Smooth muscle cell (in vitro differentiated cells): ENCODE data around the gene TPH2. TPM values are rescaled to one million over a fixed set of nuclear protein-coding genes. Genes with fewer than 3 reads are reported as not detected.

Experiments used
- DNase-seq: peaks from one replicate; lab custom pipeline; 2025; ENCODE audit not compliant: unreplicated experiment; lab: John Stamatoyannopoulos, UW
- H2AFZ ChIP-seq: fragments of 200-600 bp; sonication (generic); 2 replicates; pipeline ENCODE4 v1.6.0; 2016; ENCODE audit warnings: antibody characterized with exemption, low read depth, mild to moderate bottlenecking
- H3F3A ChIP-seq: fragments of 200-600 bp; sonication (generic); 2 replicates; pipeline ENCODE4 v1.6.0; 2017; ENCODE audit warnings: antibody characterized with exemption, low read depth
- H3K27ac ChIP-seq: fragments of 200-600 bp; sonication (generic); 2 replicates; pipeline ENCODE4 v1.5.1; 2016; ENCODE audit warnings: low read depth, mild to moderate bottlenecking
- H3K27me3 ChIP-seq: fragments of 200-600 bp; sonication (generic); 2 replicates; pipeline ENCODE4 v1.6.1; 2016; ENCODE audit warnings: low read depth, mild to moderate bottlenecking
- H3K36me3 ChIP-seq: fragments of 200-600 bp; sonication (generic); 2 replicates; pipeline ENCODE4 v1.5.1; 2016; ENCODE audit warnings: low read depth
- H3K4me1 ChIP-seq: fragments of 200-600 bp; sonication (generic); 2 replicates; pipeline ENCODE4 v1.5.1; 2016; ENCODE audit warnings: low read depth
- H3K4me2 ChIP-seq: fragments of 200-600 bp; sonication (generic); 2 replicates; pipeline ENCODE4 v1.6.0; 2016; ENCODE audit warnings: mild to moderate bottlenecking
- H3K4me3 ChIP-seq: fragments of 200-600 bp; sonication (generic); 2 replicates; pipeline ENCODE4 v1.5.1; 2016; ENCODE audit warnings: mild to moderate bottlenecking
- H3K79me2 ChIP-seq: fragments of 200-600 bp; sonication (generic); 2 replicates; pipeline ENCODE4 v1.6.0; 2016; ENCODE audit warnings: low read depth, mild to moderate bottlenecking
- H3K9ac ChIP-seq: fragments of 200-600 bp; sonication (generic); 2 replicates; pipeline ENCODE4 v1.6.0; 2016; ENCODE audit warnings: low read depth
- H3K9me3 ChIP-seq: fragments of 200-600 bp; sonication (generic); replicated peaks from 2 replicates; pipeline ENCODE4 v1.5.1; 2016; ENCODE audit warnings: low read depth
- H4K20me1 ChIP-seq: fragments of 200-600 bp; sonication (generic); 2 replicates; pipeline ENCODE4 v1.6.0; 2016; ENCODE audit warnings: low read depth
- CTCF ChIP-seq: fragments of 200-600 bp; sonication (generic); IDR thresholded peaks from 2 replicates; pipeline ENCODE4 v1.5.1; 2017; ENCODE audit warnings: borderline replicate concordance, mild to moderate bottlenecking, antibody characterized with exemption; ENCODE audit not compliant: insufficient read depth, poor library complexity, severe bottlenecking
- WGBS: methylation state at CpG from one replicate; pipeline ENCODE4 v1.1.7; 2016; ENCODE audit warnings: low lambda C conversion rate; 5-methylcytosine and 5-hydroxymethylcytosine counted together
- polyA plus RNA-seq: library from polyadenylated mRNA; unstranded; fragments of >200 nt; fragmentation: Nextera tagmentation; extraction: Ambion mirVana; gene quantifications from 2 replicates; pipeline ENCODE4 v1.2.1, GENCODE V29; 2016
- total RNA-seq: library from RNA; depleted of rRNA; stranded (reverse); fragments of >200 nt; gene quantifications from 2 replicates; pipeline ENCODE4 v1.2.3, GENCODE V29; 2014

TPH2 gene
- total and polyA plus RNA-seq, 2 experiments from 2014 or later, result not detected

DNA sequence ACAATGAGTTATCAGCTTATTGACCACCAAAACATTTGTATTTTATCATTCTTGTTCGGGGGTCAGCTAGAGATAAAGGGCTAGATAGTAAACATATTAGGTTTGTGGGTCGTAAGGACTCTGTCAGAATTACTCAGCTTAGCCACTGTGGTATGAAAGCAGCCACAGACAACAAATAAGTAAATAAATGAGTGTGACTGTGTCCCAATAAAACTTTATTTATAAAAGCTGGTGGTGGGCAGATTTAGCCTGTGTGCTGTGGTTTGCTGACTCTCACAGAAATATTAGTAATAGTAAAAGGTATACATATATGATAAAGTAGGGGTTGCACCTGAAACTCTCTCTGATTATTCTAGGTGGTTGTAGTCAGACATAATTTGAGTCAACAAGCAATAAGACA lies 56.1 kb downstream of the TPH2 start:
- H3K4me1 ChIP-seq, result no peaks in the 10 kb centered on the region
- H3K36me3 ChIP-seq, result no peaks in the 10 kb centered on the region
- H2AFZ ChIP-seq, result no peak overlapping the region
- no peaks in the 10 kb centered on the region for H3K9me3 ChIP-seq
- no peak for DNase-seq
- TF ChIP-seq CTCF, result no peak
- no peak overlapping the region for H3K9ac ChIP-seq
- H3K27me3 ChIP-seq, result no peaks in the 10 kb centered on the region
- no peaks in the 10 kb centered on the region for H4K20me1 ChIP-seq
- H3K79me2 ChIP-seq, result no peaks in the 10 kb centered on the region
- H3K27ac ChIP-seq, result no peak overlapping the region
- H3K4me3 ChIP-seq, result no peak overlapping the region
- WGBS, result 78% methylated on average over 2 of the region's 2 CpGs
- H3F3A ChIP-seq, result no peaks in the 10 kb centered on the region
- no peak overlapping the region for H3K4me2 ChIP-seq

DNA sequence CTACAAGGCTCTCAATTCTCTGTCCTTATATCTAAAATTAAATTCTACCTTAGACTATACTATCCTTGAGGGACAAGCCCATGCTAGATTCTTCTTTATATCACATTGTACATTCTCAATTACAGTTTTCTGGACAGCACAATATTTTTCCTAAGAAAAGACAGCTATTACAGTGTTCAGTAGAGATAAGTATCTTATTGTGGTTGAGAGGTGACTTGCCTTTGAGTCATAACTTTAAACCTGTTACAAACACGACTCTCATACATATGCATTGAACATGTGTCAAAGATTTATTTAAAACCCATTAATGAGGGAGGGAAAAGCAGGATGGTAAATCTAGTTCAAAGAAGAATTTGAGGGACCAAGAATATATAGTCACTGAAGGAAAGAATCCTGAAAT lies 61.1 kb downstream of the TPH2 start:
- peaks cover 11% of the 10 kb centered on the region for H3K27me3 ChIP-seq
- WGBS, result 69% methylated on average over 1 of the region's 1 CpG
- no peak overlapping the region for H3K4me3 ChIP-seq
- no peaks in the 10 kb centered on the region for H3K9me3 ChIP-seq
- H2AFZ ChIP-seq, result no peak overlapping the region
- no peak for DNase-seq
- no peaks in the 10 kb centered on the region for H3K4me1 ChIP-seq
- no peak for TF ChIP-seq CTCF
- no peak overlapping the region for H3K27ac ChIP-seq
- no peak overlapping the region for H3K4me2 ChIP-seq
- H3K36me3 ChIP-seq, result no peaks in the 10 kb centered on the region
- no peaks in the 10 kb centered on the region for H3F3A ChIP-seq
- no peak overlapping the region for H3K9ac ChIP-seq
- no peaks in the 10 kb centered on the region for H3K79me2 ChIP-seq
- no peaks in the 10 kb centered on the region for H4K20me1 ChIP-seq

DNA sequence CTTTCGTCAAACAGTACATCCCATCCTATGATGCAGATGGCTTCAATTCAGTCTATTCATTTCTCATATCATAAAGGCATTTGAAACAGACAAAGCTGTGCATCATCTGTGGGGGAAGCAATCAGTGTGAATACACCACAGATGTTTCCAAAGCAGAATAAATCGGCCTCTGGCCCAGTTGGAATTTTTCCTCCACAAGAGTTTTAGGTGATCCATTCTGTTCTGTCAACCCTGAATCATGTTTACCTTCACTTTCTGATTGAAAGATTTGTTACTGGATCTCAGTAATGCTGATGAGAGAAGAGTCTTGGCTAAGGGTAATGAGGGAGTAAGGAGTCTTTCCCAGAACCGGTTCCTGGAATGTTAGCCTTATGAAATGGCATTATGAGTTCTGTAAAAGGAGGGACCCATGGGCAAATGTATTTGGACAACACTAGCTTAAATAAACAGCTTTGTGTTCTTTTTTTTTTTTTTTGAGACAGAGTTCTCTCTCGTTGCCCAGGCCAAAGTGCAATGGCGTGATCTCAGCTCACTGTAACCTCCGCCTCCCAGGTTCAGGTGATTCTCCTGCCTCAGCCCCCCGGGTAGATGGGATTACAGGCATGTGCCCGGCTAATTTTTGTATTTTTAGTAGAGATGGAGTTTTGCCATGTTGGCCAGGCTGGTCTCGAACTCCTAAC lies 62.5 kb downstream of the TPH2 start:
- Histone ChIP-seq H2AFZ (no peak overlapping the region), H3K27me3 (peaks cover 18% of the 10 kb centered on the region), H3K36me3 (no peaks in the 10 kb centered on the region), H3K79me2 (no peaks in the 10 kb centered on the region), H3K27ac (no peak overlapping the region), H3K4me1 (no peaks in the 10 kb centered on the region), H4K20me1 (no peaks in the 10 kb centered on the region), H3F3A (no peaks in the 10 kb centered on the region), H3K4me2 (no peak overlapping the region), H3K4me3 (no peak overlapping the region), H3K9me3 (no peaks in the 10 kb centered on the region), H3K9ac (no peak overlapping the region)
- DNase-seq, result no peak
- no peak for TF ChIP-seq CTCF
- 92% methylated on average over 9 of the region's 9 CpGs for WGBS

DNA sequence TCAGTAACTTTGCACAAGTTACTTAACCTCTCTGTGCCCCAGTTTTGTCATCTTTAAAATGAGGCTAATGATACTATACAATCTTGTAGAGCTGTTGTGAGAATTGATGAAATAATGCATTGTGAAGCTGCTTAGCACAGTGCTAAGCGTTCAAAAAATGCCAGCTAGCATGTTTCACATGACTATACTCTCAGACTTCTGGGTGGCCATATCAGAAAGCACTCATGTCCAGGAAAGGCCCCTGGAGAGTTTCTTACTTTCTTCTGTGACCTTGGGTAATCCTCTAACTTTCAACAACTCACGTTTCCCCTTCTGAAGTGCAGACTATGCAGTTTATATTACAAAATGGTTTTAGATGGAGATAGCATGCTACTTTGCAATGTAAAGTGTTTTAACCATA lies 68.1 kb downstream of the TPH2 start:
- no peak overlapping the region for H3K4me3 ChIP-seq
- H2AFZ ChIP-seq, result no peak overlapping the region
- no peaks in the 10 kb centered on the region for H3K4me1 ChIP-seq
- WGBS, result 63% methylated on average over 2 of the region's 2 CpGs
- no peaks in the 10 kb centered on the region for H3K79me2 ChIP-seq
- no peak overlapping the region for H3K4me2 ChIP-seq
- H3K9ac ChIP-seq, result no peak overlapping the region
- no peaks in the 10 kb centered on the region for H3K9me3 ChIP-seq
- no peaks in the 10 kb centered on the region for H3K36me3 ChIP-seq
- H3F3A ChIP-seq, result no peaks in the 10 kb centered on the region
- no peak overlapping the region for H3K27ac ChIP-seq
- no peak for TF ChIP-seq CTCF
- peaks cover 18% of the 10 kb centered on the region for H3K27me3 ChIP-seq
- H4K20me1 ChIP-seq, result no peaks in the 10 kb centered on the region
- DNase-seq, result no peak
